ENCODE data around the gene MAL.

MAL gene

GRCh38 chr2:95018861-95019550 lies 6.5 kb upstream of the MAL start:
- H3K36me3 ChIP-seq (ENCODE audit: insufficient read depth, low read length), result no peaks in the 10 kb centered on the region
- H3K27ac ChIP-seq (ENCODE audit: low read depth, low read length), result no peak overlapping the region

GRCh38 chr2:95019572-95019971 lies 5.9 kb upstream of the MAL start:
- H3K27ac ChIP-seq (ENCODE audit: low read depth, low read length), result no peak overlapping the region
- H3K9ac ChIP-seq (ENCODE audit: low read length), result no peak overlapping the region
- H3K27me3 ChIP-seq (ENCODE audit: control insufficient read depth in 1 of 2, insufficient read depth in 2 of 2, low read length in 2 of 2), result peaks cover 4 to 21% of the 10 kb centered on the region in 2 donors
- H3K9me3 ChIP-seq (ENCODE audit: low read length), result no peaks in the 10 kb centered on the region
- no peaks in the 10 kb centered on the region for H3K4me1 ChIP-seq (ENCODE audit: insufficient read depth, low read length)
- H3K4me3 ChIP-seq (ENCODE audit: low read depth in 1 of 2, low read length in 2 of 2), result no peak overlapping the region
- H3K36me3 ChIP-seq (ENCODE audit: insufficient read depth, low read length), result no peaks in the 10 kb centered on the region

More at GRCh38 chr2:95018861-95019550, 6.5 kb upstream of the MAL start:
- Histone ChIP-seq H3K27me3 (ENCODE audit: control insufficient read depth in 1 of 2, insufficient read depth in 2 of 2, low read length in 2 of 2) (peaks cover 0 to 15% of the 10 kb centered on the region in 2 donors), H3K9ac (ENCODE audit: low read length) (no peak overlapping the region), H3K4me1 (ENCODE audit: insufficient read depth, low read length) (no peaks in the 10 kb centered on the region), H3K4me3 (ENCODE audit: low read depth in 1 of 2, low read length in 2 of 2) (no peak overlapping the region), H3K9me3 (ENCODE audit: low read length) (no peaks in the 10 kb centered on the region)

- Histone ChIP-seq H3K36me3 (ENCODE audit: insufficient read depth, low read length) (no peaks in the 10 kb centered on the region), H3K27me3 (ENCODE audit: control insufficient read depth in 1 of 2, insufficient read depth in 2 of 2, low read length in 2 of 2) (peaks cover 6 to 29% of the 10 kb centered on the region in 2 donors), H3K4me3 (ENCODE audit: low read depth in 1 of 2, low read length in 2 of 2) (no peak overlapping the region), H3K4me1 (ENCODE audit: insufficient read depth, low read length) (no peaks in the 10 kb centered on the region), H3K9me3 (ENCODE audit: low read length) (no peaks in the 10 kb centered on the region), H3K9ac (ENCODE audit: low read length) (no peak overlapping the region), H3K27ac (ENCODE audit: low read depth, low read length) (no peak overlapping the region)
Measured at GRCh38 chr2:95020275-95021022, 5.1 kb upstream of the MAL start.

GRCh38 chr2:95021023-95021416 lies 4.5 kb upstream of the MAL start:
- no peaks in the 10 kb centered on the region for H3K4me1 ChIP-seq (ENCODE audit: insufficient read depth, low read length)
- H3K4me3 ChIP-seq (ENCODE audit: low read depth in 1 of 2, low read length in 2 of 2), result no peak overlapping the region
- H3K27ac ChIP-seq (ENCODE audit: low read depth, low read length), result no peak overlapping the region

GRCh38 chr2:95021847-95022246 lies 3.7 kb upstream of the MAL start:
- no peaks in the 10 kb centered on the region for H3K36me3 ChIP-seq (ENCODE audit: insufficient read depth, low read length)
- H3K4me1 ChIP-seq (ENCODE audit: insufficient read depth, low read length), result no peaks in the 10 kb centered on the region
- H3K27me3 ChIP-seq (ENCODE audit: control insufficient read depth in 1 of 2, insufficient read depth in 2 of 2, low read length in 2 of 2), result peaks cover 11 to 40% of the 10 kb centered on the region in 2 donors
- no peaks in the 10 kb centered on the region for H3K9me3 ChIP-seq (ENCODE audit: low read length)
- no peak overlapping the region for H3K4me3 ChIP-seq (ENCODE audit: low read depth in 1 of 2, low read length in 2 of 2)
- H3K27ac ChIP-seq (ENCODE audit: low read depth, low read length), result no peak overlapping the region
- no peak overlapping the region for H3K9ac ChIP-seq (ENCODE audit: low read length)

More at GRCh38 chr2:95021023-95021416, 4.5 kb upstream of the MAL start:
- H3K9me3 ChIP-seq (ENCODE audit: low read length), result no peaks in the 10 kb centered on the region
- H3K9ac ChIP-seq (ENCODE audit: low read length), result no peak overlapping the region
- H3K27me3 ChIP-seq (ENCODE audit: control insufficient read depth in 1 of 2, insufficient read depth in 2 of 2, low read length in 2 of 2), result peaks cover 11 to 35% of the 10 kb centered on the region in 2 donors
- no peaks in the 10 kb centered on the region for H3K36me3 ChIP-seq (ENCODE audit: insufficient read depth, low read length)

GRCh38 chr2:95022309-95023221 lies 2.9 kb upstream of the MAL start:
- Histone ChIP-seq H3K4me1 (ENCODE audit: insufficient read depth, low read length) (no peaks in the 10 kb centered on the region), H3K9ac (ENCODE audit: low read length) (no peak overlapping the region), H3K27me3 (ENCODE audit: control insufficient read depth in 1 of 2, insufficient read depth in 2 of 2, low read length in 2 of 2) (peaks cover 11 to 47% of the 10 kb centered on the region in 2 donors), H3K36me3 (ENCODE audit: insufficient read depth, low read length) (no peaks in the 10 kb centered on the region), H3K9me3 (ENCODE audit: low read length) (no peaks in the 10 kb centered on the region), H3K4me3 (ENCODE audit: low read depth in 1 of 2, low read length in 2 of 2) (no peak overlapping the region), H3K27ac (ENCODE audit: low read depth, low read length) (no peak overlapping the region)

- H3K27me3 ChIP-seq (ENCODE audit: control insufficient read depth in 1 of 2, insufficient read depth in 2 of 2, low read length in 2 of 2), result peaks cover 11 to 48% of the 10 kb centered on the region in 2 donors
- H3K27ac ChIP-seq (ENCODE audit: low read depth, low read length), result no peak overlapping the region
- no peak overlapping the region for H3K4me3 ChIP-seq (ENCODE audit: low read depth in 1 of 2, low read length in 2 of 2)
- H3K4me1 ChIP-seq (ENCODE audit: insufficient read depth, low read length), result no peaks in the 10 kb centered on the region
- no peaks in the 10 kb centered on the region for H3K36me3 ChIP-seq (ENCODE audit: insufficient read depth, low read length)
- no peaks in the 10 kb centered on the region for H3K9me3 ChIP-seq (ENCODE audit: low read length)
- no peak overlapping the region for H3K9ac ChIP-seq (ENCODE audit: low read length)
Measured at GRCh38 chr2:95023222-95023597, 2.3 kb upstream of the MAL start.

- Histone ChIP-seq H3K9ac (ENCODE audit: low read length) (no peak overlapping the region), H3K4me1 (ENCODE audit: insufficient read depth, low read length) (no peaks in the 10 kb centered on the region), H3K36me3 (ENCODE audit: insufficient read depth, low read length) (no peaks in the 10 kb centered on the region), H3K9me3 (ENCODE audit: low read length) (no peaks in the 10 kb centered on the region), H3K27me3 (ENCODE audit: control insufficient read depth in 1 of 2, insufficient read depth in 2 of 2, low read length in 2 of 2) (peaks cover 11 to 48% of the 10 kb centered on the region in 2 donors), H3K4me3 (ENCODE audit: low read depth in 1 of 2, low read length in 2 of 2) (no peak overlapping the region), H3K27ac (ENCODE audit: low read depth, low read length) (no peak overlapping the region)
Measured at GRCh38 chr2:95024371-95024770, 1.1 kb upstream of the MAL start.

GRCh38 chr2:95024960-95025405 lies 525 bp upstream of the MAL start:
- no peaks in the 10 kb centered on the region for H3K36me3 ChIP-seq (ENCODE audit: insufficient read depth, low read length)
- no peak overlapping the region for H3K9ac ChIP-seq (ENCODE audit: low read length)
- no peaks in the 10 kb centered on the region for H3K9me3 ChIP-seq (ENCODE audit: low read length)
- no peak overlapping the region for H3K27ac ChIP-seq (ENCODE audit: low read depth, low read length)
- H3K4me1 ChIP-seq (ENCODE audit: insufficient read depth, low read length), result no peaks in the 10 kb centered on the region
- H3K27me3 ChIP-seq (ENCODE audit: control insufficient read depth in 1 of 2, insufficient read depth in 2 of 2, low read length in 2 of 2), result peaks cover 11 to 48% of the 10 kb centered on the region in 2 donors
- no peak overlapping the region for H3K4me3 ChIP-seq (ENCODE audit: low read depth in 1 of 2, low read length in 2 of 2)

GRCh38 chr2:95026471-95027368 lies 1.2 kb downstream of the MAL start:
- Histone ChIP-seq H3K36me3 (ENCODE audit: insufficient read depth, low read length) (no peaks in the 10 kb centered on the region), H3K4me1 (ENCODE audit: insufficient read depth, low read length) (no peaks in the 10 kb centered on the region), H3K27ac (ENCODE audit: low read depth, low read length) (no peak overlapping the region), H3K9me3 (ENCODE audit: low read length) (no peaks in the 10 kb centered on the region), H3K27me3 (ENCODE audit: control insufficient read depth in 1 of 2, insufficient read depth in 2 of 2, low read length in 2 of 2) (peaks cover 11 to 48% of the 10 kb centered on the region in 2 donors), H3K4me3 (ENCODE audit: low read depth in 1 of 2, low read length in 2 of 2) (no peak overlapping the region), H3K9ac (ENCODE audit: low read length) (no peak overlapping the region)

Measured in muscle layer of colon (tissue), 2 donors.